Activated CD8-positive, alpha-beta memory T cell treated with anti-CD3 and anti-CD28 coated beads, Interleukin-2, amount 50 U/mL, for 4 hours (primary cell): ENCODE data around the gene RFT1.
"Not testable (repeated sequence)": the region's sequence is repeated elsewhere in the genome, so short reads cannot be mapped to it uniquely, and the experiment has no call there.

Experiments used
- DNase-seq: peaks from one replicate; pipeline ENCODE4 v3.0.0-alpha.2; 2020

RFT1 gene

GRCh38 chr3:53163444-53164387, 33.5 kb upstream of the RFT1 start:
- no peak for DNase-seq

- DNase-seq: peak; percentile 68
These were observed 32.6 kb upstream of the RFT1 start for GRCh38 chr3:53162672-53163443.

- peak; percentile 56 for DNase-seq
These were observed 31.8 kb upstream of the RFT1 start for GRCh38 chr3:53161820-53162671.

- DNase-seq: no peak
These were observed 31.2 kb upstream of the RFT1 start for GRCh38 chr3:53161450-53161819.

GRCh38 chr3:53160660-53161449, 30.6 kb upstream of the RFT1 start, which contains the start of gene PRKCD:
Gene PRKCD, plus strand, starts transcription at chr3:53161209. Its CDS starts 17,214 bp downstream, at chr3:53178423.
- DNase-seq: peak; percentile 77

- no peak for DNase-seq
These were observed 29.9 kb upstream of the RFT1 start for GRCh38 chr3:53160061-53160659.

- DNase-seq: no peak
These were observed 29.2 kb upstream of the RFT1 start for GRCh38 chr3:53159156-53160060.

GRCh38 chr3:53158765-53159155, 28.5 kb upstream of the RFT1 start:
- no peak for DNase-seq

- no peak for DNase-seq
These were observed 27.8 kb upstream of the RFT1 start for GRCh38 chr3:53157974-53158580.

- no peak for DNase-seq
These were observed 26.2 kb upstream of the RFT1 start for GRCh38 chr3:53156368-53156834.

GRCh38 chr3:53155760-53156159, 25.5 kb upstream of the RFT1 start:
- no peak for DNase-seq

GRCh38 chr3:53154881-53155285, 24.6 kb upstream of the RFT1 start:
- no peak for DNase-seq

GRCh38 chr3:53153980-53154379, 23.7 kb upstream of the RFT1 start:
- no peak for DNase-seq

- no peak for DNase-seq
These were observed 23.1 kb upstream of the RFT1 start for GRCh38 chr3:53153264-53153823.

- no peak for DNase-seq
These were observed 21.8 kb upstream of the RFT1 start for GRCh38 chr3:53151870-53152660.

GRCh38 chr3:53151465-53151864, 21.2 kb upstream of the RFT1 start:
- DNase-seq: no peak

- not testable (repeated sequence) for DNase-seq
These were observed 20.8 kb upstream of the RFT1 start for GRCh38 chr3:53151086-53151438.

GRCh38 chr3:53150247-53151085, 20.2 kb upstream of the RFT1 start:
- DNase-seq: no peak
